ENCODE measurements around the gene RBBP4.

DNA sequence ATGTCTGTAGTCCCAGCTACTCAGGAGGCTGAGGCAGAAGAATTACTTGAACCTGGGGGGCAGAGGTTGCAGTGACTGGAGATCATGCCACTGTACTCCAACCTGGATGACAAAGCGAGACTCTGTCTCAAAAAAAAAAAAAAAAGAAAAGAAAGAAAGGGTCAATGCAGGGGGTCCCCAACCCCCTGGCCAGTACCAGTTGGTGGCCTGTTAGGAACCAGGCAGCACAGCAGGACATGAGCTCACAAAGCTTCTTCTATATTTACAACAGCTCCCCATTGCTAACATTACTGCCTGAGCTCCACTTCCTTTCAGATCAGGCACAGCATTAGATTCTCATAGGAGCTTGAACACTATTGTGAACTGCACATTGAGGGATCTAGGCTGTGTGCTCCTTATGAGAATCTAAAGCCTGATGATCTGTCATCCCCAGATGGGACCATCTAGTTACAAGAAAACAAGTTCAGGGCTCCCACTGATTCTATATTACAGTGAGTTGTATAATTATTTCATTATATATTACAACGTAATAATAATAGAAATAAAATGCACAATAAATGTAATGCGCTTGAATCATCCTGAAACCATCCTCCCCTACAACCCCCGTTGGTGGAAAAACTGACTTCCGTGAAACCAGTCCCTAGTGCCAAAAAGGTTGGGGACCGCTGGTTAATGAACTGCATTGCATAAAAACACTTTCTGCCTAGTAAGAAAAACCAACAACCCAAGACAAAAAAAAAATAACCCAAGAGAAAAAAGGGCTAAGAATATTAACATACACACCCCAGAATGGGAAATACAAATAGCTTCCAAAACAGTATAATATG, 3.5 kb upstream of the RBBP4 start:
- TF ChIP-seq, protein P1, sequence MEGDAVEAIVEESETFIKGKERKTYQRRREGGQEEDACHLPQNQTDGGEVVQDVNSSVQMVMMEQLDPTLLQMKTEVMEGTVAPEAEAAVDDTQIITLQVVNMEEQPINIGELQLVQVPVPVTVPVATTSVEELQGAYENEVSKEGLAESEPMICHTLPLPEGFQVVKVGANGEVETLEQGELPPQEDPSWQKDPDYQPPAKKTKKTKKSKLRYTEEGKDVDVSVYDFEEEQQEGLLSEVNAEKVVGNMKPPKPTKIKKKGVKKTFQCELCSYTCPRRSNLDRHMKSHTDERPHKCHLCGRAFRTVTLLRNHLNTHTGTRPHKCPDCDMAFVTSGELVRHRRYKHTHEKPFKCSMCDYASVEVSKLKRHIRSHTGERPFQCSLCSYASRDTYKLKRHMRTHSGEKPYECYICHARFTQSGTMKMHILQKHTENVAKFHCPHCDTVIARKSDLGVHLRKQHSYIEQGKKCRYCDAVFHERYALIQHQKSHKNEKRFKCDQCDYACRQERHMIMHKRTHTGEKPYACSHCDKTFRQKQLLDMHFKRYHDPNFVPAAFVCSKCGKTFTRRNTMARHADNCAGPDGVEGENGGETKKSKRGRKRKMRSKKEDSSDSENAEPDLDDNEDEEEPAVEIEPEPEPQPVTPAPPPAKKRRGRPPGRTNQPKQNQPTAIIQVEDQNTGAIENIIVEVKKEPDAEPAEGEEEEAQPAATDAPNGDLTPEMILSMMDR (IDR thresholded peaks at IDR 0.05): no peak
- TF ChIP-seq POLR2A (IDR thresholded peaks at IDR 0.05): no peak

Data from uterus (tissue), 2 donors.